Esophagus squamous epithelium (tissue), 4 donors: ENCODE data around the gene EFCAB7.

Experiments used
- POLR2A ChIP-seq, 4 donors: fragments of 450-650 bp; IDR thresholded peaks; one replicate each; pipeline ENCODE4 v1.6.1; 2017; ENCODE audit warnings: antibody characterized with exemption in 4 of 4, mild to moderate bottlenecking in 4 of 4, moderate library complexity in 3 of 4
- TF ChIP-seq, protein P1 (sequence below), 6 experiments: fragments of 450-650 bp in 4 of 6; fragments of 200-600 bp in 2 of 6; sonication (generic) in 2 of 6; IDR thresholded peaks; one replicate each; pipeline ENCODE4 v1.5.1; 2016 to 2019; ENCODE audit warnings: antibody characterized with exemption in 6 of 6, mild to moderate bottlenecking in 4 of 6, moderate library complexity in 4 of 6

- TF ChIP-seq, protein P1, sequence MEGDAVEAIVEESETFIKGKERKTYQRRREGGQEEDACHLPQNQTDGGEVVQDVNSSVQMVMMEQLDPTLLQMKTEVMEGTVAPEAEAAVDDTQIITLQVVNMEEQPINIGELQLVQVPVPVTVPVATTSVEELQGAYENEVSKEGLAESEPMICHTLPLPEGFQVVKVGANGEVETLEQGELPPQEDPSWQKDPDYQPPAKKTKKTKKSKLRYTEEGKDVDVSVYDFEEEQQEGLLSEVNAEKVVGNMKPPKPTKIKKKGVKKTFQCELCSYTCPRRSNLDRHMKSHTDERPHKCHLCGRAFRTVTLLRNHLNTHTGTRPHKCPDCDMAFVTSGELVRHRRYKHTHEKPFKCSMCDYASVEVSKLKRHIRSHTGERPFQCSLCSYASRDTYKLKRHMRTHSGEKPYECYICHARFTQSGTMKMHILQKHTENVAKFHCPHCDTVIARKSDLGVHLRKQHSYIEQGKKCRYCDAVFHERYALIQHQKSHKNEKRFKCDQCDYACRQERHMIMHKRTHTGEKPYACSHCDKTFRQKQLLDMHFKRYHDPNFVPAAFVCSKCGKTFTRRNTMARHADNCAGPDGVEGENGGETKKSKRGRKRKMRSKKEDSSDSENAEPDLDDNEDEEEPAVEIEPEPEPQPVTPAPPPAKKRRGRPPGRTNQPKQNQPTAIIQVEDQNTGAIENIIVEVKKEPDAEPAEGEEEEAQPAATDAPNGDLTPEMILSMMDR (IDR thresholded peaks at IDR 0.05) = no peak
- no peak for TF ChIP-seq POLR2A (IDR thresholded peaks at IDR 0.05)
Observed at GRCh38 chr1:63621075-63621474, 97.8 kb downstream of the EFCAB7 start.
